ENCODE data around the gene IRF9. TPM values are rescaled to one million over a fixed set of nuclear protein-coding genes. Genes with fewer than 3 reads are reported as not detected.

Gene IRF9
- total and polyA plus RNA-seq, 2 of the 13 experiments (the other 11 are each of a cell fraction or from before 2014, with no cell fraction given), result 14.9 to 49.7 TPM

GRCh38 chr14:24212924-24213865, 52.1 kb downstream of the IRF9 start, which contains the start of gene CHMP4A (continued):
- TF ChIP-seq ZNF264 (CRISPR knock-in tag; IDR thresholded peaks at IDR 0.05) (peak; percentile 93; the same call in 1 of the 2 replicates), HCFC1 (IDR thresholded peaks at IDR 0.05; ENCODE audit: low read depth, low read length) (peak; percentile 82), ZNF446 (CRISPR knock-in tag; IDR thresholded peaks at IDR 0.05) (peak; percentile 66; the same call in 1 of the 2 replicates), POGZ (CRISPR knock-in tag; IDR thresholded peaks at IDR 0.05) (peak; percentile 100), FOXO1 (CRISPR knock-in tag; IDR thresholded peaks at IDR 0.05) (peak; percentile 85), ZNF589 (CRISPR knock-in tag; conservative IDR thresholded peaks at IDR 0.05) (peak; percentile 69; the same call in 1 of the 2 replicates), RBFOX2 (IDR thresholded peaks at IDR 0.05; ENCODE audit: low read depth, low read length) (peak; percentile 100), ZBTB26 (CRISPR knock-in tag; IDR thresholded peaks at IDR 0.05; ENCODE audit: borderline replicate concordance) (peak; percentile 90), THAP8 (CRISPR knock-in tag; IDR thresholded peaks at IDR 0.05; ENCODE audit: borderline replicate concordance) (no peak; the same call in 1 of the 2 replicates), ZBTB7A (CRISPR knock-in tag; IDR thresholded peaks at IDR 0.05) (peak; percentile 95), RXRB (CRISPR knock-in tag; IDR thresholded peaks at IDR 0.05; ENCODE audit: borderline replicate concordance) (peak; percentile 89), E2F1 (CRISPR knock-in tag; IDR thresholded peaks at IDR 0.05) (peak; percentile 95), PHF20 (CRISPR knock-in tag; IDR thresholded peaks at IDR 0.05) (no peak), ZNF513 (CRISPR knock-in tag; conservative IDR thresholded peaks at IDR 0.05) (peak; percentile 86; the same call in 1 of the 2 replicates), MAF1 (CRISPR knock-in tag; IDR thresholded peaks at IDR 0.05; ENCODE audit: borderline replicate concordance) (peak; percentile 71), ZNF281 (CRISPR knock-in tag; IDR thresholded peaks at IDR 0.05; ENCODE audit: borderline replicate concordance) (no peak; the same call in 1 of the 2 replicates), ZNF12 (CRISPR knock-in tag; IDR thresholded peaks at IDR 0.05) (no peak; the same call in 1 of the 2 replicates), ZFP90 (CRISPR knock-in tag; IDR thresholded peaks at IDR 0.05; ENCODE audit: borderline replicate concordance) (peak; percentile 99), ZNF496 (CRISPR knock-in tag; IDR thresholded peaks at IDR 0.05; ENCODE audit: insufficient replicate concordance) (no peak)

Measured in HepG2 (cell line).